Stimulated activated CD4-positive, alpha-beta T cell treated with anti-CD3 and anti-CD28 coated beads, Interleukin-1b, Interleukin-23, amount 100 ng/mL, for 24 hours (primary cell): ENCODE results near the gene FLT3.

Experiments used
- DNase-seq, 4 experiments: peaks; one replicate each; pipeline ENCODE4 v3.0.0-alpha.2; 2020; ENCODE audit warnings: low read depth in 4 of 4, low spot score in 1 of 4

Gene FLT3

DNA sequence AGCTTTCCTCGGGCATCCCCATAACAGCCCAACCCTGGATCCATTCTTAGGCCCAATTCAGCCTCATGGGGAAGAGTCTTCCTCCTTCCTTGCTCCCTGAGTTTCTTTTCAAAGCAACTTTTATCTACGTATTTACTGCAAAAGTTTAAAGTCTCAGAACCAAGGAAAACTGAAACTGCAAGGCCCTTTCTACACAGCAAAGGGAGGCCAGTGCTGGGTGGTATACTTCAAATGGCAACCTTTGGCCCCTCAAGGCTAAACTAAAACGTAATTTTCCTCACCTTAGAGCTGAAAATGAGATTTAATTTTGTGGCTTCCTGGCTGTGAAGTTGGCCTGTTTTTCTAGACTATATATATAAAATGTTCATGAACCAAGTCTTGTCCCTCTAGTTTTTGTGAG lies 136.9 kb downstream of the FLT3 start:
- DNase-seq, result no peak

DNA sequence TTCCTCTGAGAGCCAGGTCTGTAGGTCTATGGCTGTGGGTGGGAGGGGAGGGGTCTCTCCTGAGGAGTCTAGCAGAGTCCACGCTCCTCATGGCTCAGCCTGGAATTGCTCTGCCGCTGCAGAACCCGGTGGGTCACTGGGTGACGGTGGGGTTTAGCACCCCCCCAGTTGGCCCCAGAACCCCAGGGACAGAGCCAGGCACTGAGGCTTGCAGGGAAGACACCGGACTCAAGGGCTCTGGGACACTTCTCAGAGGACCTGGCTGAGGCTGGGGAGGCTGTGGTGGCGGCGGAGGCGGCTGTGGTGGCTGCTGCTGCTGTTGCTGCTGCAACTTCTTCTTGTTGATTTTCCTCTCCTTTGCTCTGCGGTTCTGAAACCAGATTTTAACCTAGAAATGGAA lies 137.4 kb downstream of the FLT3 start:
- DNase-seq, result no peak

DNA sequence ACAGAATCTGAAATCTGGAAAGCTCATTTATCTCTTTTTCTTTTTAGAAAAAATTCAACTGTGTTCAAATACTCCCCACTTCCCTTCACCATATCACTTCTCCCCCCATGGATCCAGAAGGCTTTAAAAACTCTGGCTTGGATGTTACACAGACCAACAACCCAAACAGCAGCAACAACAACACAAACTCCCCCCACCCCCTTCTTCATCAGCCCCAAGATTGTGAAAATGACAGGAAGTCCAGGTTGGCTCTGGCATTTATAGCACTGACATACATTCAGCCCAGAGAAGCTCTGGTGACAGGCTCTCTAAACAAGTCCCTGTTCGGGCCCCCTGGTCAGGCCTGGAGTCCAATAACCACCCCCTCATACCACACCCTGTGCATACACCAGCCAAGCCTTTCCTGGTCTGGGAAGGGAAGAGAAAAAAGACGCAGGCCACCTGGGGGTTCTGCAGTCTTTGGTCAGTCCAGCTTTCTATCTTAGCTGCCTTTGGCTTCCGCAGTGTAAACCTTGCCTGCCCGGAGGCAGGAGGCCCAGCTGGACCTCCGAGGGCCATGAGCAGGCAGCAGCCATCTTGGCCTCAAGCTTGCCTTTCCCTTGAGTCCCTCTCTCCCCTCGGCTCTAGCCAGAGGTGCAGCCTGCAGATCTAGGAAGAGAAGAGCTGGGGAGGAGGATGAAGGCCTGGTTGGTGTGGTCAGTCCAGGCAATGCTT lies 138.1 kb downstream of the FLT3 start:
- no peak for DNase-seq

DNA sequence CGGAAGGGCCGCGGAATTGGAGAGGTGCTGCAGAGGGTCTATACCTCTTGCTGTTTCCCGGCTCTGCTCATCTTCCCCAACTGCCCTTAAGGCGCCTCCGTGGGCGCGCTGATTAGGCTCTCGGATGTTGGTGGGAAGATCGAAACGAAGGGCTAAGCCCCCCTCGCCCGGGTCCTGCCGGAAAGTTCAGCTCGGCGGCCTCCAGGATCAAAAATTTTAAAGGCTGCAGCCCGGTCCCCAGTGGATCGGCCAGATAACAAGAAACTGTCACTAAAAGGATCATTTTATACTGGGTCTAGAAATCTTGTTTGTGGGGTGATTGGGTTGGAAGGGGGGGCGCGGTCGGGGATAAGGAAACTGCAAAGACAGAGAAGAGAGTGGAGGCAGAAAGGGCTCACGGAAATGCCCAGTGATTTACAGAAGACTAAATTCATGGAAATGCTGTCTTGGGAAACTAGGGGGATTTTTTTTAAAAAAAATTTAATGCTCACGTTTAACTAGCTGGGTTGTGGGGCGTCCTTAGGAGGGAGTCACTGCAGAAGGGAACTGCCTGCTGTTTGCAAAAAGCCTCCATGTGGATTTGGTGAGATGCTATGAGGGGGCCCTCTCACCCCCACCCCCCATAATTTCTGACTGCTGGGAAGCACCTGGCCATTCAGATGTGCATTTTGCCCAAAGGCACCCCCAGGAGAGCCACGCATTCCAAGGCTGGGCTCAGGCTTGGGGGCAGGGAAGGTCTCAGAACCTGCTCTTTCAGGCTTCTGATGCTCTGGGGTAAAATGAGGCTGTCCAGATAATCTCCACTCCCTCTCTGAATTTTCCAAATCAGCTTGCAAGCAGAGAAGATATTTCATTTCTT lies 138.9 kb downstream of the FLT3 start:
- DNase-seq, result no peak

DNA sequence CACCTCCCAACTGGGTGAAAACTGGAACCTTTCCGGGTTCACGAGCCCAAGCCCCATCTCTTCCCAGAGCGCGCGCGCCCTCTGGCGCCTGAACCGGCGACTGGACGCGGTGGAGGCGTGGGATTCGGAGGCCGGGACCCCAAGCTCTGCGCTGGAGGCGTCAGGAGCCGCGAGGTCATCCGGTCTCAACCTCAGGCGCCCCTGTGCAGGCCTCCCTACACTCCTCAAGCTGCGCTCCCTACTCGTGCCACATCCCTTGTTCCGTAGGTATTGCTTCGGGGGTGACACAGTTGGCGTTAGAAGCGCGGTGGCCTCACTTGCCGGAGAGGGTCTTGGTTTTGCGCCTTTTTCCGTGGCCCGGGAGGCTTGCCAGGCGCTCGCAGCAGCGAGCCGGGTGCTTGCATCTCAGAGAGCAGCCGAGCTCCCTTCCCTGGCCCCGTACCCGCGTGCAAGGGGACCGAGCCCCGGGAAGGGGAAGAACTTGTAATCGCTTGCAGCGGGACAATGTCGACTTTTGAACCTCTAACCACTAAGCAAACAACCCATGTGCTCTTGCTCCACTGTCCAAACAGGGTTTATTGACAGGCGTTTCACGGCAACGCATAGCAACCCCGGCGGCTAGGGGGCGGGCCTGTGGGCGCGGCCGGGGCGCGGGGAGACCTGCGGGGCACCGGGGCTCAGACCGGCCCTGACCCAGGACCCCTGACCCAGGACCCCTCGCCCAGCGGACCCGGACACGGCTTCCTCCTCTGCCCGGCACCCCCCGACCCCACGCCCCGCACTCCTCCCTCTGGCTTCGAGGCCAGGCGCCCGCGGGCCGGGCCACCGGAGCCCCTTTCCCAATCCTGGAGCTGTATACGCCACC lies 139.8 kb downstream of the FLT3 start:
- DNase-seq, result no peak

GRCh38 chr13:27959976-27960361 lies 140.4 kb downstream of the FLT3 start:
- DNase-seq, result no peak

DNA sequence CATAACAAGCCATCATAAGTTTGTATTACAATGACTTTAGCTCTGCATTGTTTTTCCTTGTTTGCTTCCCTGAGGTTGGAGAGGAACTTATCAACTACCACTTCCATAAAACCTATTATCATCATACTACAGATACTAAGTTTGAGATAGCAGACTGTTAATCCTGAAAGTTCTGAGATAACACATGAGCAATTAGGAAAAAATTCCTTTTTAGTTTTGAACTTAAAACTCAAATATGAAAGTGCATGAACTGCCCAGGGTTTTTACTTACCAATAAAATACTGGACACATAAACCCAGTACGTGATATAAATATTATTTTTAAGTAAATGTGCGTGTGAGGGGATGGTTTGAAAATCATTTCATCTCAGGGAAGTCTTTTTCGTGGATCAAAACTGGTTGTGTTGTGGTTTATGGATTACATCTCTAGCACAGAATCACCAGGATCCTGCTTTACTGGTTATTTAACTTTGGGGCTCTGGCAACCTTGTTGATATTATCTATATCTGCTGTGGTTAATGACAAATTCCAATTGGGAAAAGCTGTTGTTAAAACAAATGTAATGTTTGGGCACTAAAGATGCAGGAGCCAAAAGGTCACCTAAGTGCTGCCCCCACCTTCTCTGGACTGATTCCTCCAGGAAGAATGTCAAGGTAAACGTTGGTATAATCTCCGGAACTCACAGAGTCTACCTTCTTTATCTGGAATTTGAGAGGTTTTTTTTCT lies 143.6 kb downstream of the FLT3 start:
- DNase-seq, result no peak

GRCh38 chr13:27955014-27955591 lies 145.3 kb downstream of the FLT3 start:
- DNase-seq, result no peak

DNA sequence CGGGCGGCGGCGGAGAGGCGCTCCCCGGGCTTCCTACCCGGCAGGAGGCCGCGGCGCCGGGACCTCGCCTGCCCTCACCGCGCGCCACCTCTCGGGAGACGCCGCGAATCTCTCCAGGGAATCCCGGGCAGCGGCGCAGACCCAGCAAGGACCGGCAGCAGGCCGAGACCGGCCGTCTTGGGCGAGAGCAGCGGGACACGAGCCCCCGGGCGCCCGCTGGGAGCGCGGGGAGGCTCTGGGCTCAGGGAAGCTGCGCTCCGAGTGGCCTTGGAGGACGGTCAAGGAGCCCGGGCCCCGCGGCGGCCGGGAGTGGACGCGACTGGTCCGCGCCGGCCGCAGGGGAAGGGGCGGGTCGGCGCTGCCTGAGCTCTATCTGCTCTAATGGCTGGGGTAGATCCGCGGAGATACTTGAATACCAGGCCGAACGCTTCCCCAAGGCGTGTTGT lies 145.9 kb downstream of the FLT3 start:
- DNase-seq, result no peak

DNA sequence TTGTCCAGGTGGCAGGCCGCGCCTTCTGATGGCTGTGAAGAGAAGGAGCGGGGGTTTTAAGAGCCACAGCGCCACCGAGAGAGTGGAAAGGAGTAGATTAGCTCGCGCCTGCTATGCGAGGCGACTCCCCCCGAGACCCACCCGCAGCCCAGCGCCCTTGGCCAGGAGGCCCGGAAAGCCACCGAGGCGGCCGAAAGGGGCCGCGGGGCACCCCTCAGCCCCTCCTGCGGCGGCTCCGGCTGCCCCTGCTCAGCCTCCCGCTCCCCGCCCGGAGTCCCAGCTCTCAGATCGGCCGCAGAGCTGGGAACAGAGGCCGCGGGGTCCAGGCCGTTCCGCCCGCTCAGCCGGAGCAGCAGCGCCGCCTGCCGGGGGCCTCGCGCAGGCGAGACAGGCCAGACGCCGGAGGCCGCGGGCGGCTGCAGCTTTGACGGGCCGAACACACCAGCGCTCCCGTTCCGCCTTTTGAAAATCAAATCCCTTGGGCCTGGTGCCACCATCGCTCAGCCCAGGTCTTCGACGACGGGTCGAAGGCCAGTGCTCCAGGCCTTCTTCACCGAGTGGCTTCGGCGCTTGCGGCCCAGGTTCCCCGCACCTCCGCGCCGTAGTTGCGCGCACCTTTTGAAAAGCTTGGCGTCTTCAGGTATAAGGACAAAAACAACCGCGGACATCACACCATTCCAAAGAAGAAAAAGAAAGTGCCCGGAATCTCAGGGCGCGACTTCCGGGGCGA lies 146.5 kb downstream of the FLT3 start:
- peak; percentile 31 to 59 (median 45) for DNase-seq
